HG03442 (cell line): ENCODE measurements around the gene S100A13.

ENCODE experiments used
- ATAC-seq: cut with Tn5 transposase; IDR thresholded peaks from one replicate; pipeline ENCODE4 v1.9.1; 2021; ENCODE audit warnings: mild to moderate bottlenecking, moderate library complexity; ENCODE audit not compliant: unreplicated experiment

Gene S100A13

DNA sequence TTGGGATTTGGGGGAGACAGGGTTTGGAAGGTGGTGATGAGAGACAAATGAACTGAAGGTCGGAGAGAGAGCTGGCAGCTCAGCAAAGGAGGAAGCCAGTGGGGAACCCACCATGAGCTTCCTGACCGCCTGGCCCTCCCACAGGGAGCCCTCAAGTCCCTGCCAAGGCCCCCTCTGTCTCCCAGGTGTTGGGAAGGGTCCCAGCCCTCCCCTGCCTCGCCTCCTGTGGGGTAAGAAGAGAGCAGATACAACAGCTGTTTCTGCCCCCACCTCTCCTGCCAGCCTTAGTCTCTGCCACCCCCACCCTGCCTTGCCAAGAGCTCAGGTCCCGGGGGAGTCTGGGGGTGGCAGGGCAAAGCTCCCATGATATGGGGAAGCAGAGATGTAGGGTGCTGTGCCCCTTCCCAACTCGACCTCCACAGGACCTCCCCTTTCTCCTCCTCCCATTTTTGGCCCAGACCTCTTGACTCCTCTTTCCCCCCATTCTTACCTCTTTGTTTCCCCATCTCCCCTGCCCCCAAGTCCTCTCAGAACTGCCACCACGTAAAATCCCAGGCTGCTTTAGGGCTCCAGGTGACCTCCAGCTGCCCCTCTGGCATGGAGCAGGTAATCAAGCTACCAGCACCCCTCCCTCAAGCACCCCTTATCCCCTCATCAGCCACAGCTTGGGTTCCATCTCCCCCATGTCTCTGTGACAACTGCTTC lies 1.5 kb upstream of the S100A13 start:
- no peak for ATAC-seq

DNA sequence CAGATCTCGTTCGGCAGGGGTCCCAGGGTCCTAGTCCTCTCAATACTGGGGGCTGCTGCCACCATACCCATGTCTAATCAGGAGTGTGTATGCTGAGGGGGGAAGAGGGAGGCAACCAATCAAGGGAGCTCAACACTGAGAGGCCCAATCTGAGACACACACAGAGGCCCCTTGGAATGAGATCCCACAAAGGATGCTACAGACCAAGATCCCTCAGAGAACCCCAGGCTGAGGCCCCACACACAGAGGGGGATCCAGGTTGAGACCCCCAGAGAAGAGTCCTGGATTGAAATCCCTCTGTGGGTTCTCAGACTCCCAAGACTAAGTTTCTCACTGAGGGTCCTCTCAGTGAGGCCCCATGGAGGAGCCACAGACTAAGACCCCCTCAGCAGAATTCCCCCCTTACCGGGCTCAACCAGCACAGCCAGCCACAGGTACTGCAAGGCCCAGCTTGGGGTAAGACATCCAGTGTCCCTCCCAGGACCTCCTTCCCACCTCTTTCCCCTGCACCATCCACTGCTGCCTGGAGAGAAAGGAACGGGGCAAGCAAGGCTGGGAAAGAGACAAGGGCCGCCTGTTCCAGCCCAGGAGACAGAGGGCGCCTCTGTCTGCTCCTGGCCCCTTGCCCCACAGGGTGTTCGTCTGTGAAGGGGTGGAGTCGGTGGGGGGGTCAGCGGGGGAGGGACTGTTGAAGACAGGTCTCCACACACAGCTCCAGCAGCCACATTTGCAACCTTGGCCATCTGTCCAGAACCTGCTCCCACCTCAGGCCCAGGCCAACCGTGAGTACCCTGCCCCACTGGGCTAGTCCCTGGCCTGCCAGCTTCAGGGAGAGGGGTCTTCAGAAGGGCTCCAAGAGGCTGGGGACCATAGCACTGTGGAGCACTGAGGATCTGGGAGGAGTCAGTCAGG lies 666 bp upstream of the S100A13 start, which contains the start of gene S100A1:
TSS of gene S100A1 (plus strand) at position 720 of the 912 bp plus-strand sequence. CDS start 2,088 bp downstream, outside the sequence.
- no peak for ATAC-seq

DNA sequence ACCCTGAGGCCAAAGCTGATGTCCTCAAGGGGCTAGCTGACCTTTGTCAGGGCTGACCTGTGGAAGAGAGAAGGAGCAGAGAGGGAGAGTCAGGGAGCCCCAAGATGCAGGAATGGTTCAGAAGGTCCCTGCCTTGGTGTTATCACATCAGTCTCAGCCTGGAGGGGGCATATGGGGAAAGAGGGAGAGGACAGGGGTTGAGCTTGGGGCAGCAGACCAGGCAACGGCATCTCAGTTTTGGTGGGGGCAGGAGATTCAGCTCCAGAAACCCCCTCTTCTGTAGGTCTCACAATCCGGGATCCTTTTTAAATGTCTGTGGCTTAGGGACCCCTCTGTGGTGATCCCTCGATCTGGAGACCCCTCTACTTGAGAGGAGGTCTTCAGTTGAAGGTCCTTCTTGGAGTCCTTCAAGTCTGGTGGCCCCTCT lies 815 bp downstream of the S100A13 start:
- no peak for ATAC-seq

GRCh38 chr1:153624965-153625611 lies 2.2 kb downstream of the S100A13 start:
- ATAC-seq = no peak

DNA sequence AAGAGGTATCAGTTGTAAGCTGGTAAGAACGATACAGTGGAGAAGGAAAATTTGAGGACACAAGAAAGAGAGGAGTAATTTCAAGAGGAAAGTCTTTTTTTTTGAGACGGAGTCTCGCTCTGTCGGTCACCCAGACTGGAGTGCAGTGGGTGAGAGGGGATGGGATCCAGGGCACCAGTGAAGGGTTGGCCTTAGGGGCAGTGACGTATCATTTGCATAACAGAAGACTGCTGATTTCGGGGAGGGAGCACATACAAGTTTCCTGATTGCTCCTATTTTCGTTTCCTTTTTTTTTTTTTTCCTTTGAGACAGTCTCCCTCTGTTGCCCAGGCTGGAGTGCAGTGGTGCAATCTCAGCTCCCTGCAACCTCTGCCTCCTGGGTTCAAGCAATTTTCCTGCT lies 4.2 kb downstream of the S100A13 start:
- ATAC-seq = no peak

GRCh38 chr1:153619171-153619570 lies 8.1 kb downstream of the S100A13 start:
- no peak for ATAC-seq

DNA sequence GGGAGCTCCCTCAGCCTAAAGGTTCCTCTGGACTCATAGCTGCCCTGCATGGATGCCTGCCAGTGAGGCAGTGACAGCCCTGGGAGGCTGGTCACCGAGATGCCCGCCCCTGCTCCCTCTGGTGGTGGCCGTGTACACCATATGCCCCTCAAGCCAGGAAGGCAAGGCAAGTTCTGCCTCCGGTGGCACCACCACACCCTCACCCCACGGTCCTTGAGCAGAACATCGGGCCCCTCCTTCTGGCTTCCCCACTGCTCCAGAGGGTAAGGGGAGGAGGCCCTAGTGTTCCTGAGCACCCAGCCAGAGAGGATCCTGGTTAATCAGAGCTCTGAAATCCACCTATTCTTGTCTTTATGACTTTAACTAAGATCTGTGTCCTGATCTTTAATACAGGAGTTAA lies 9.6 kb downstream of the S100A13 start:
- no peak for ATAC-seq

GRCh38 chr1:153616917-153617311 lies 10.4 kb downstream of the S100A13 start:
- ATAC-seq = no peak

GRCh38 chr1:153616144-153616916 lies 11.0 kb downstream of the S100A13 start, which contains the start of gene S100A14:
Gene S100A14, minus strand, starts transcription at chr1:153616325. Its CDS starts 467 bp downstream, at chr1:153615858.
- ATAC-seq = no peak

- ATAC-seq = no peak
Measured at GRCh38 chr1:153615406-153615805, 11.9 kb downstream of the S100A13 start.

DNA sequence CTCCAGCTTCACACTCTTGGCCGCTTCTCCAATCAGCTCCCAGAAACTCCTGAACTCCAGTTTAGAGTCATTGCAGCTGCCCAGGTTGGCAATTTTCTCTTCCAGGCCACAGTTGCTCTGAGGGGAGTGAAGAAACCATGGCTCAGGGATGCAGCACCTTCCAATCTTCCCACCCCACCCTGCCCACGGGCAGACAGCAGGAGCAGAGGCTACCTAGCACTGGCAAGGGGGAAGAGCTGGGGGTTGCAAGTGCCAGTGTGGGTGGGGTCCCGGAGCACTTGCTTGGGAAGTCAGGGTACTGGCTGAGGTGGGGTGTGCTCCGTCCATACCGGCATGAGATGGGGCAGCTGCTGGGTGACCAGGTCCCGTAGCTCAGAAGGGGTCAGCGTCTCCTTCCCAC lies 12.4 kb downstream of the S100A13 start:
- no peak for ATAC-seq

DNA sequence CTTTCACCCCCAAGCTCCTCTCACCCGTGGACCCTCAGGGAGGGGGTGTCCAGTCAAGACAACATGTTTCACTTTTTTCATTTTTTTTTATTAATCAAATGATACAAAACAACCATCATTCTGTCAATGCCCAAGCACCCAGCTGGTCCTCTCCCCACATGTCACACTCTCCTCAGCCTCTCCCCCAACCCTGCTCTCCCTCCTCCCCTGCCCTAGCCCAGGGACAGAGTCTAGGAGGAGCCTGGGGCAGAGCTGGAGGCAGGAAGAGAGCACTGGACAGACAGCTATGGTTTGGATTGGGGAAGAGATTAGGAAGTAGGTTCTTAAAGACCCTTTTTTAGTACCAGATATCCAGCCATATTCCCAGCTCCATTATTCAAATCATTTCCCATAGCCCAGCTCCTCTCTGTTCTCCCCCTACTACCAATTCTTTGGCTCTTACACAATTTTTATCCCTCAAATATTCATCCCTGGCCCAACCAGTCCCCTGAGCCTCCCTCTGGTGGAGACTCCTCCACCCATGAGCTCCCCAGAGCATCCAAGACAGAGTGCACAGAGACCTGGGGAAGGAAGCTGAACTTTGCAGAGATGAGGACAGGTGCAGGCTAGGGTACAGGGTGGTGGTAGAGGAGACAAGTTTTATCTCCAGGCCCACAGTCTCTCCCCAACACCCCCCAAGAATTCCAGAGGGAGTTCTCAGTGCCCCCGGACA lies 13.0 kb downstream of the S100A13 start:
- ATAC-seq = no peak

GRCh38 chr1:153613406-153613805 lies 13.9 kb downstream of the S100A13 start:
- no peak for ATAC-seq

- ATAC-seq = no peak
Measured at GRCh38 chr1:153612755-153613331, 14.5 kb downstream of the S100A13 start, which contains the start of gene S100A16. Gene S100A16, minus strand, starts transcription at chr1:153613137. Its CDS starts 4,986 bp downstream, at chr1:153608151.

DNA sequence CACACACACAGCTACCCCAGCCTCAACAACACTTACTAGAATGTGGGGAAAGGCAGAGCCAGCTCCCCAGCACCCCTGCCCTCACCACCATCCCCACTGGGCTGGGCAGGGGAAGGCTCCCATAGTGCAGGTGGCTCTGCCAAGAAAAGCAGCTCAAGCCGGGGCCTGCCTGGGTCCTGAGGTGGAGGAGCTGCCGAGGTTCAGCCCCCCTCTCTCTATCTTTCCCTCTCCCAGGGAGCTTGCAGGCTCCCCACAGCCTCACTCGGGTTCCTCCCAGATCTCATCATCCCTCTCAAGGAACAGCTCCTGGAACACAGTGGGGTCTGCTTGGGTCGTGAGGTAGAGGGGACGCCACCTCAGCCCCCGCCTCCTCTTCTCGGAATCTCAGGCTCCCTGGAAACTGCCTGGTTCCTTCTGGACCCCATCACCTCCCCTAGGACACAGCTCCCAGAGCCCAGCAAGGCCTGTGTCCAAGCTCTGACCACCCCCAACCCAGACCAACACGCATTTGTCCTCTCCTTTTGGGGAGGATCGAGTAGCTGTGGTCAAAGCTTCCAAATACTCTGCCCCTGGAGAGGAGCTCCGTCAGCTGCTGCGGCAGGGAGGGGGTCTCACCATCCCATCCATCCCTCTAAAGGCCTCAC lies 15.1 kb downstream of the S100A13 start:
- no peak for ATAC-seq

DNA sequence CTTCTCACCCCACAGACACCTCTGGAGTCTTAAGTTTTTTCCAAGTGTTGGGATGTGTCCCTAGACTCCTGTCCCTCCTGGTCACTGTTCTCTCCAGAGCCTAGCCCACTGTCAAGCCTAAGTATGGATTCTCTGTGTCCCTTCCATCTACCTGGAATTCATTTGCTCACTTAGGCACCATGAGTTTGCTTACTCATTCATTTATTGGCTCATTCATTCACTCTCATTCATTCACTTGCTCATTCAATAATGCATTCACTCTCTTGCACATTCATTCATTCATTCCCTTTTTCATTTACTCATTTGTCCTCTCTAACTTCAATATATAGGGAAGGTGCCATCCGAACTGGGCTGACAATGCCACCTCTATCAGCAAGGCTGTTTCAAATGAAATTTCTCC lies 15.9 kb downstream of the S100A13 start:
- ATAC-seq = no peak

DNA sequence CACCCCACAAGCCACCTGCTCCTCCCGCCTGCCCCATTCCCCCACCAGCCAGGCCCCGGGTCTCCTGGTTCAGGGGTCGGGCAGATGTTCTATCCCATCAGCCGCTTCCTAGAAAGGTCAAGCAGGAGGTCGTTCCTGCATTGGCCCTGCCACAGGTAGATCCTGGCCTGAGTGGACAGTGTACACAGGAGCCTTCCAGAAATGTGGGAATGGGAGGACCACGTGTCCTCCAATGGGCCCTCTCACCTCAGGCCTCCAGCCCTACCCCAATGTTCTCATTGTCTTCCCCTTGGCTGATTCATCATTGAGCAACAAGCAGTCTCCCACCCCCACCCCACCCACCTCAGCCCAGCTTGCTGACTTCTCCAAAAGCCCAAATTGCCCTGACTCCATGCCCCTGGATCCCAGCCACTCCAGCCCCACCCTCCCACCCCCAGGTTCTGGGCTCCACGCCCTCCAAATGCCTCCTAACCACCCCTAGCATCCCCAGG lies 16.4 kb downstream of the S100A13 start:
- ATAC-seq = no peak

GRCh38 chr1:153610334-153610733 lies 17.0 kb downstream of the S100A13 start:
- no peak for ATAC-seq

DNA sequence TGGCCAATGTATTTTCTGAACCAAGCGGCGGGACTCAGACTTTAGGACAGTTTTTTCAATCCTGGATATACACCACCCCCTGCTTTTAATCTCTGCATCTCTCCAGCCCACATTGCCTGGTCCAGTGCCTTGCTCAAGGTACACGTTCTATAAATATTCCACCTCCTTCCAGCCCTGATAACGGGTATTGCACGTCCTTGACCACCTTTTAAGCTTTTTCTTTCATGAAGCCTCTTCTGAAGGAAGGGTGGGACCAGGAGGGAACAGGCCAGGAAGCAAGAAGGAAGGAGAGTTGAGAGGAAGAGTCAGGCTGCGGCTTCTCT lies 17.8 kb downstream of the S100A13 start:
- ATAC-seq = no peak
